ENCODE data around the gene COL27A1.

COL27A1 gene

GRCh38 chr9:114359801-114360200 lies 204.5 kb downstream of the COL27A1 start:
- ChIA-PET CTCF (interaction anchor here (0.6 kb wide), 1 partner anchor 324 kb away, joined by 3 read pairs; no protein-coding TSS in a partner anchor), POLR2A (no interaction called here)

GRCh38 chr9:114361542-114361941 lies 206.2 kb downstream of the COL27A1 start:
- POLR2A ChIA-PET, result no interaction called here
- Histone ChIP-seq H3K4me3 (ENCODE audit: low read depth, low read length) (no peak overlapping the region), H3K27ac (ENCODE audit: extremely low read depth, low read depth, low read length) (no peak overlapping the region), H3K9me3 (ENCODE audit: control insufficient read depth, insufficient read depth, low read depth, low read length) (no peaks in the 10 kb centered on the region), H3K36me3 (ENCODE audit: control insufficient read depth in 2 of 2, insufficient read depth in 1 of 2, low read length in 2 of 2) (peaks cover 0 to 14% of the 10 kb centered on the region in 2 experiments; a peak in 1 of 3 replicates), H3K4me1 (ENCODE audit: control insufficient read depth, insufficient read depth, low read length) (no peaks in the 10 kb centered on the region)
- TF ChIP-seq ZNF366 (tag by site-specific recombination; conservative IDR thresholded peaks at IDR 0.05) (no peak), ZNF600 (tag by site-specific recombination; IDR thresholded peaks at IDR 0.05) (no peak), GLIS2 (tag by site-specific recombination; IDR thresholded peaks at IDR 0.05) (no peak), ZNF660 (tag by site-specific recombination; IDR thresholded peaks at IDR 0.05) (no peak), ZNF548 (tag by site-specific recombination; IDR thresholded peaks at IDR 0.05) (no peak), YY2 (tag by site-specific recombination; IDR thresholded peaks at IDR 0.05) (no peak), MEIS1 (CRISPR knock-in tag; IDR thresholded peaks at IDR 0.05; ENCODE audit: borderline replicate concordance) (no peak), ZNF488 (tag by site-specific recombination; IDR thresholded peaks at IDR 0.05) (no peak), GLI2 (tag by site-specific recombination; IDR thresholded peaks at IDR 0.05; ENCODE audit: borderline replicate concordance, low read depth) (no peak), OVOL3 (tag by site-specific recombination; IDR thresholded peaks at IDR 0.05) (no peak), ZNF239 (tag by site-specific recombination; IDR thresholded peaks at IDR 0.05) (no peak), SALL2 (tag by site-specific recombination; IDR thresholded peaks at IDR 0.05; ENCODE audit: borderline replicate concordance) (no peak)
- CTCF ChIA-PET, result no interaction called here

More at GRCh38 chr9:114359801-114360200, 204.5 kb downstream of the COL27A1 start:
- Histone ChIP-seq H3K27ac (ENCODE audit: extremely low read depth, low read depth, low read length) (no peak overlapping the region), H3K9me3 (ENCODE audit: control insufficient read depth, insufficient read depth, low read depth, low read length) (no peaks in the 10 kb centered on the region), H3K4me3 (ENCODE audit: low read depth, low read length) (no peak overlapping the region), H3K36me3 (ENCODE audit: control insufficient read depth in 2 of 2, insufficient read depth in 1 of 2, low read length in 2 of 2) (peaks cover 0 to 14% of the 10 kb centered on the region in 2 experiments; a peak in 1 of 3 replicates), H3K4me1 (ENCODE audit: control insufficient read depth, insufficient read depth, low read length) (no peaks in the 10 kb centered on the region)
- TF ChIP-seq ZNF280D (tag by site-specific recombination; IDR thresholded peaks at IDR 0.05) (no peak), ZFP3 (tag by site-specific recombination; IDR thresholded peaks at IDR 0.05; ENCODE audit: low read depth) (no peak), ZNF501 (tag by site-specific recombination; IDR thresholded peaks at IDR 0.05) (no peak), PRDM6 (tag by site-specific recombination; IDR thresholded peaks at IDR 0.05) (no peak), ZBTB20 (tag by site-specific recombination; IDR thresholded peaks at IDR 0.05) (no peak), ZNF692 (tag by site-specific recombination; IDR thresholded peaks at IDR 0.05) (no peak), ZNF792 (tag by site-specific recombination; IDR thresholded peaks at IDR 0.05) (no peak), ZNF654 (tag by site-specific recombination; IDR thresholded peaks at IDR 0.05; ENCODE audit: low read depth) (no peak), ZNF341 (tag by site-specific recombination; IDR thresholded peaks at IDR 0.05; ENCODE audit: low read depth) (no peak), TCF7L2 (IDR thresholded peaks at IDR 0.05; ENCODE audit: borderline replicate concordance, low read depth, low read length) (no peak)

Data from HEK293 (cell line).